IMR-90 (cell line): Measurements from ENCODE around the gene SLC51A. TPM values are rescaled to one million over a fixed set of nuclear protein-coding genes. Genes with fewer than 3 reads are reported as not detected.

Source experiments
- ATAC-seq: fragments of 200-7000 bp; cut with Tn5 transposase; 2 replicates; pipeline ENCODE4 v1.9.1; 2020; ENCODE audit warnings: low read depth, mild to moderate bottlenecking, moderate library complexity
- BruUV-seq: library from RNA; stranded (reverse); fragments of 400-500 nt; replicated peaks from 2 replicates; lab custom pipeline; 2021; lab: Mats Ljungman, UMichigan
- CTCF ChIA-PET: fragments of 300-600 bp; formaldehyde crosslinking; extraction: SDS; loops from one replicate; lab custom pipeline; 2021; ENCODE audit warnings: antibody characterized with exemption; lab: Yijun Ruan, JAX
- POLR2A ChIA-PET: fragments of 300-600 bp; sonication (Branson Sonifier 250); formaldehyde crosslinking; loops from one replicate; lab custom pipeline; 2022; ENCODE audit warnings: antibody characterized with exemption; ENCODE audit not compliant: unreplicated experiment; lab: Charles Lee
- DNase-seq: peaks from one replicate; pipeline ENCODE4 v3.0.0; 2013
- H2AFZ ChIP-seq: replicated peaks from 2 replicates; pipeline ENCODE3; 2013; ENCODE audit warnings: low read length, mild to moderate bottlenecking; ENCODE audit not compliant: poor library complexity
- H2AK5ac ChIP-seq: 2 replicates; pipeline ENCODE4 v1.6.1; 2013; ENCODE audit warnings: low read depth, low read length, inconsistent platforms
- H2AK9ac ChIP-seq: replicated peaks from 2 replicates; pipeline ENCODE3; 2013; ENCODE audit warnings: mild to moderate bottlenecking, low read depth, low read length, moderate library complexity; ENCODE audit not compliant: poor library complexity
- H2BK120ac ChIP-seq: 2 replicates; pipeline ENCODE4 v1.6.1; 2013; ENCODE audit warnings: low read depth, low read length, inconsistent platforms
- H2BK15ac ChIP-seq: 3 replicates; pipeline ENCODE4 v1.6.1; 2013; ENCODE audit warnings: low read depth, low read length, inconsistent platforms
- H2BK20ac ChIP-seq: 2 replicates; pipeline ENCODE4 v1.6.1; 2013; ENCODE audit warnings: low read depth, mild to moderate bottlenecking, inconsistent platforms, low read length, moderate library complexity
- H2BK5ac ChIP-seq: 2 replicates; pipeline ENCODE4 v1.6.1; 2013; ENCODE audit warnings: mild to moderate bottlenecking, low read depth, low read length, inconsistent platforms; ENCODE audit not compliant: poor library complexity, severe bottlenecking
- H3K14ac ChIP-seq: replicated peaks from 2 replicates; pipeline ENCODE4 v1.6.1; 2013; ENCODE audit warnings: low read depth, low read length, inconsistent platforms
- H3K18ac ChIP-seq: 2 replicates; pipeline ENCODE4 v1.6.1; 2013; ENCODE audit warnings: low read depth, low read length, control low read depth
- H3K23ac ChIP-seq: 2 replicates; pipeline ENCODE4 v1.6.1; 2013; ENCODE audit warnings: low read depth, low read length, inconsistent platforms
- H3K27ac ChIP-seq: 2 replicates; pipeline ENCODE4 v1.5.1; 2013; ENCODE audit warnings: mild to moderate bottlenecking, control low read depth, low read length; ENCODE audit not compliant: insufficient read depth
- H3K27me3 ChIP-seq: 2 replicates; pipeline ENCODE4 v1.6.1; 2013; ENCODE audit warnings: low read length; ENCODE audit not compliant: control insufficient read depth, insufficient read depth
- H3K36me3 ChIP-seq: 2 replicates; pipeline ENCODE4 v1.6.1; 2013; ENCODE audit warnings: low read length, mixed read lengths; ENCODE audit not compliant: control insufficient read depth, insufficient read depth
- H3K4ac ChIP-seq: 2 replicates; pipeline ENCODE4 v1.6.1; 2013; ENCODE audit warnings: low read depth, low read length, inconsistent platforms
- H3K4me1 ChIP-seq: 2 replicates; pipeline ENCODE4 v1.6.1; 2013; ENCODE audit warnings: low read length, mixed read lengths; ENCODE audit not compliant: control insufficient read depth, insufficient read depth
- H3K4me2 ChIP-seq: 2 replicates; pipeline ENCODE4 v1.6.1; 2013; ENCODE audit warnings: low read depth, mild to moderate bottlenecking, control low read depth, low read length, moderate library complexity
- H3K4me3 ChIP-seq: 2 replicates; pipeline ENCODE4 v1.5.1; 2013; ENCODE audit warnings: low read depth, mild to moderate bottlenecking, control low read depth, low read length, moderate library complexity; ENCODE audit not compliant: insufficient read depth
- H3K56ac ChIP-seq: 2 replicates; pipeline ENCODE4 v1.6.1; 2013; ENCODE audit warnings: low read length, inconsistent platforms; ENCODE audit not compliant: insufficient read depth; ENCODE audit errors: extremely low read depth
- H3K79me1 ChIP-seq, 2 experiments: 2 replicates each; pipeline ENCODE4 v1.6.1; 2013; ENCODE audit warnings: low read length in 2 of 2, inconsistent platforms in 1 of 2, low read depth in 1 of 2
- H3K9ac ChIP-seq: 2 replicates; pipeline ENCODE4 v1.6.1; 2013; ENCODE audit warnings: low read depth, low read length, control low read depth
- H3K9me1 ChIP-seq: 2 replicates; pipeline ENCODE4 v1.6.1; 2013; ENCODE audit warnings: low read length, inconsistent platforms; ENCODE audit not compliant: insufficient read depth
- H3K9me3 ChIP-seq: 2 replicates; pipeline ENCODE4 v1.6.1; 2013; ENCODE audit warnings: low read length; ENCODE audit not compliant: control insufficient read depth, insufficient read depth
- H4K20me1 ChIP-seq: 2 replicates; pipeline ENCODE4 v1.6.1; 2013; ENCODE audit warnings: low read length, inconsistent platforms; ENCODE audit not compliant: insufficient read depth
- H4K5ac ChIP-seq: 2 replicates; pipeline ENCODE4 v1.6.1; 2013; ENCODE audit warnings: mild to moderate bottlenecking, low read depth, low read length, control low read depth
- H4K8ac ChIP-seq, 2 experiments: 2 replicates each; pipeline ENCODE4 v1.6.1; 2013; ENCODE audit warnings: low read depth in 2 of 2, low read length in 2 of 2, control low read depth in 1 of 2, inconsistent platforms in 1 of 2
- H4K91ac ChIP-seq: 2 replicates; pipeline ENCODE4 v1.6.1; 2013; ENCODE audit warnings: low read depth, low read length, inconsistent platforms; ENCODE audit not compliant: insufficient read depth
- BHLHE40 ChIP-seq: fragments of 150-350 bp; IDR thresholded peaks from 2 replicates; pipeline ENCODE4 v1.6.1; 2016; ENCODE audit warnings: mild to moderate bottlenecking, low read depth, low read length
- CEBPB ChIP-seq: IDR thresholded peaks from 2 replicates; pipeline ENCODE4 v1.6.1; 2012; ENCODE audit warnings: low read depth, low read length, improper control_type of control experiment
- MAZ ChIP-seq: IDR thresholded peaks from 2 replicates; pipeline ENCODE4 v1.6.1; 2012; ENCODE audit warnings: low read depth, mild to moderate bottlenecking, low read length, improper control_type of control experiment, moderate library complexity, borderline replicate concordance
- RAD21 ChIP-seq: IDR thresholded peaks from 2 replicates; pipeline ENCODE4 v1.6.1; 2012; ENCODE audit warnings: low read length, improper control_type of control experiment
- RCOR1 ChIP-seq: IDR thresholded peaks from 2 replicates; pipeline ENCODE4 v1.6.1; 2012; ENCODE audit warnings: mild to moderate bottlenecking, low read length, improper control_type of control experiment; ENCODE audit not compliant: insufficient replicate concordance
- RFX5 ChIP-seq: IDR thresholded peaks from 2 replicates; pipeline ENCODE4 v1.8.0; 2012; ENCODE audit warnings: low read depth, mild to moderate bottlenecking, low read length, moderate library complexity
- WGBS, 2 experiments: methylation state at CpG; one replicate each; pipeline versions ENCODE4 v1.1.5 to v1.1.7; 2013; ENCODE audit warnings: missing lambda C conversion rate in 2 of 2; ENCODE audit not compliant: insufficient read length in 1 of 2; ENCODE audit errors: extremely low coverage in 2 of 2; 5-methylcytosine and 5-hydroxymethylcytosine counted together
- dilution Hi-C: fragments of 300-500 bp; cut with HindIII; formaldehyde crosslinking; loops from one replicate; pipeline ENCODE4 v1.14.3; 2018; ENCODE audit warnings: low sequenced_read_pairs; ENCODE audit not compliant: unreplicated experiment
- in situ Hi-C: fragments of 300-500 bp; cut with MboI; formaldehyde crosslinking; loops from 3 replicates; pipeline ENCODE4 v1.14.3; 2019; ENCODE audit warnings: low sequenced_read_pairs, inconsistent platforms, mixed read lengths
- intact Hi-C: fragments of 100-400 bp; cut with micrococcal nuclease; formaldehyde crosslinking; loops from 2 replicates; pipeline ENCODE4 v1.10.0; 2022
- polyA plus RNA-seq, 3 experiments: library from polyadenylated mRNA; depleted of rRNA; stranded (reverse); fragments of >200 nt; gene quantifications; 2 replicates each; pipeline ENCODE4 v1.2.3, GENCODE V29; 2012; ENCODE audit warnings: low replicate concordance in 1 of 3
- total RNA-seq: library from RNA; depleted of rRNA; stranded (reverse); fragments of >200 nt; gene quantifications from 2 replicates; pipeline ENCODE4 v1.2.3, GENCODE V29; 2012
- TF ChIP-seq, protein P1 (sequence below): fragments of 150-350 bp; IDR thresholded peaks from 2 replicates; pipeline ENCODE4 v1.6.1; 2016; ENCODE audit warnings: low read depth, mild to moderate bottlenecking, low read length, moderate library complexity, borderline replicate concordance
- TF ChIP-seq, protein P2 (sequence below): fragments of 150-350 bp; IDR thresholded peaks from 2 replicates; pipeline ENCODE4 v1.6.1; 2017; ENCODE audit warnings: mild to moderate bottlenecking, antibody characterized with exemption, low read length, low read depth
- TF ChIP-seq, protein P3 (sequence below): conservative IDR thresholded peaks from 2 replicates; pipeline ENCODE4 v1.5.1; 2012; ENCODE audit warnings: mild to moderate bottlenecking, low read depth, low read length, improper control_type of control experiment

The SLC51A gene
- total and polyA plus RNA-seq, 2 of the 4 experiments (the other 2 are of a cell fraction), result not detected

DNA sequence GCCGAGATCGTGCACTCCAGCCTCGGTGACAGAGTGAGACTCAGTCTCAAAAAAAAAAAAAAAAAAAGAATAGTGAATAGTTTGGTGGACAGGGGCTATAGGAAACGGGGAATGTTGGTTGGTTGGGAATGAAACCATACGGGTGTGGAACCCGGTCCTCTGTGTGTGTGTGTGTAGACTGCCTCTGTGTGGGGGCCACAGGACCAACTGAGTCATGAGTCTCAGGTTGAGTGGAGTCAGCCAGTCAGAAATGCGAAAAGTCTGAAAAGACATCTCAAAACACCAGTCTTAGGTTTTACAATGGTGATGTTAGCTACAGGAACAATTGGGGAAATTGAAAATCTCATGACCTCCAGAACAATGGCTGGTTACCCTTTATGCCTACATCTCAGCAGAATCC lies 49.6 kb upstream of the SLC51A start:
- dilution Hi-C loops (no loop called here), intact Hi-C loops (no loop called here), in situ Hi-C loops (no loop called here)
- Histone ChIP-seq H3K9me1 (peaks cover 5% of the 10 kb centered on the region; the same call in 1 of the 2 replicates), H3K56ac (no peak overlapping the region), H2AK5ac (no peak overlapping the region), H2BK20ac (no peak overlapping the region), H3K9ac (no peak overlapping the region), H4K20me1 (no peaks in the 10 kb centered on the region), H2AK9ac (no peak overlapping the region), H3K4me2 (no peak overlapping the region), H4K8ac (no peak overlapping the region), H3K23ac (no peak overlapping the region), H2BK5ac (no peak overlapping the region), H3K4ac (no peak overlapping the region), H2BK15ac (no peak overlapping the region), H3K79me1 (no peaks in the 10 kb centered on the region), H3K27me3 (0 out of 2 replicates have a peak, but pooled peaks cover 2% of the 10 kb centered on the region), H2BK120ac (no peak overlapping the region), H3K9me3 (no peaks in the 10 kb centered on the region), H3K4me1 (no peaks in the 10 kb centered on the region), H2AFZ (no peak overlapping the region), H3K27ac (no peak overlapping the region), H3K4me3 (no peak overlapping the region), H4K91ac (no peak overlapping the region), H4K5ac (no peak overlapping the region), H3K18ac (no peak overlapping the region), H3K36me3 (no peaks in the 10 kb centered on the region), H3K14ac (no peak overlapping the region)
- ChIA-PET CTCF (no interaction called here), POLR2A (no interaction called here)
- BruUV-seq, result no TSS peak
- ATAC-seq (no peak), DNase-seq (no peak)
- TF ChIP-seq RAD21 (no peak), RFX5 (no peak), CEBPB (no peak), MAZ (no peak), BHLHE40 (no peak), RCOR1 (no peak)
- TF ChIP-seq, protein P1, sequence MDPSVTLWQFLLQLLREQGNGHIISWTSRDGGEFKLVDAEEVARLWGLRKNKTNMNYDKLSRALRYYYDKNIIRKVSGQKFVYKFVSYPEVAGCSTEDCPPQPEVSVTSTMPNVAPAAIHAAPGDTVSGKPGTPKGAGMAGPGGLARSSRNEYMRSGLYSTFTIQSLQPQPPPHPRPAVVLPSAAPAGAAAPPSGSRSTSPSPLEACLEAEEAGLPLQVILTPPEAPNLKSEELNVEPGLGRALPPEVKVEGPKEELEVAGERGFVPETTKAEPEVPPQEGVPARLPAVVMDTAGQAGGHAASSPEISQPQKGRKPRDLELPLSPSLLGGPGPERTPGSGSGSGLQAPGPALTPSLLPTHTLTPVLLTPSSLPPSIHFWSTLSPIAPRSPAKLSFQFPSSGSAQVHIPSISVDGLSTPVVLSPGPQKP, result no peak
- TF ChIP-seq, protein P2, sequence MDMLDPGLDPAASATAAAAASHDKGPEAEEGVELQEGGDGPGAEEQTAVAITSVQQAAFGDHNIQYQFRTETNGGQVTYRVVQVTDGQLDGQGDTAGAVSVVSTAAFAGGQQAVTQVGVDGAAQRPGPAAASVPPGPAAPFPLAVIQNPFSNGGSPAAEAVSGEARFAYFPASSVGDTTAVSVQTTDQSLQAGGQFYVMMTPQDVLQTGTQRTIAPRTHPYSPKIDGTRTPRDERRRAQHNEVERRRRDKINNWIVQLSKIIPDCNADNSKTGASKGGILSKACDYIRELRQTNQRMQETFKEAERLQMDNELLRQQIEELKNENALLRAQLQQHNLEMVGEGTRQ, result no peak
- TF ChIP-seq, protein P3, sequence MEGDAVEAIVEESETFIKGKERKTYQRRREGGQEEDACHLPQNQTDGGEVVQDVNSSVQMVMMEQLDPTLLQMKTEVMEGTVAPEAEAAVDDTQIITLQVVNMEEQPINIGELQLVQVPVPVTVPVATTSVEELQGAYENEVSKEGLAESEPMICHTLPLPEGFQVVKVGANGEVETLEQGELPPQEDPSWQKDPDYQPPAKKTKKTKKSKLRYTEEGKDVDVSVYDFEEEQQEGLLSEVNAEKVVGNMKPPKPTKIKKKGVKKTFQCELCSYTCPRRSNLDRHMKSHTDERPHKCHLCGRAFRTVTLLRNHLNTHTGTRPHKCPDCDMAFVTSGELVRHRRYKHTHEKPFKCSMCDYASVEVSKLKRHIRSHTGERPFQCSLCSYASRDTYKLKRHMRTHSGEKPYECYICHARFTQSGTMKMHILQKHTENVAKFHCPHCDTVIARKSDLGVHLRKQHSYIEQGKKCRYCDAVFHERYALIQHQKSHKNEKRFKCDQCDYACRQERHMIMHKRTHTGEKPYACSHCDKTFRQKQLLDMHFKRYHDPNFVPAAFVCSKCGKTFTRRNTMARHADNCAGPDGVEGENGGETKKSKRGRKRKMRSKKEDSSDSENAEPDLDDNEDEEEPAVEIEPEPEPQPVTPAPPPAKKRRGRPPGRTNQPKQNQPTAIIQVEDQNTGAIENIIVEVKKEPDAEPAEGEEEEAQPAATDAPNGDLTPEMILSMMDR, result no peak
- 80 to 100% methylated on average over 1 to 2 of the region's 7 CpGs for WGBS, 2 experiments
